WTC11 (cell line): Measurements from ENCODE around the gene OGDH. TPM values are rescaled to one million over a fixed set of nuclear protein-coding genes. Genes with fewer than 3 reads are reported as not detected.

Experiments used
- ATAC-seq: fragments of 200-7000 bp; cut with Tn5 transposase; 2 replicates; pipeline ENCODE4 v1.10.0; 2021; ENCODE audit warnings: mild to moderate bottlenecking, moderate library complexity
- CTCF ChIA-PET: fragments of 300-600 bp; sonication (Branson Sonifier 250); formaldehyde crosslinking; loops from one replicate; lab custom pipeline; 2021; ENCODE audit warnings: antibody characterized with exemption; lab: Charles Lee
- POLR2A ChIA-PET: fragments of 350-600 bp; sonication (Branson Sonifier 250); formaldehyde crosslinking; loops from one replicate; lab custom pipeline; 2021; ENCODE audit warnings: antibody characterized with exemption; lab: Charles Lee
- DNase-seq: peaks from one replicate; pipeline ENCODE4 v3.0.0; 2021; ENCODE audit warnings: low spot score
- H3K27ac Mint-ChIP-seq: 2 replicates; pipeline ENCODE4 v1.8.0; 2021; ENCODE audit warnings: mixed read lengths
- H3K27me3 Mint-ChIP-seq: 2 replicates; pipeline ENCODE4 v1.8.0; 2021; ENCODE audit warnings: low read depth, mild to moderate bottlenecking, moderate library complexity, mixed read lengths
- H3K36me3 Mint-ChIP-seq: 2 replicates; pipeline ENCODE4 v1.8.0; 2021; ENCODE audit warnings: mixed read lengths
- H3K4me1 Mint-ChIP-seq: 2 replicates; pipeline ENCODE4 v1.8.0; 2022; ENCODE audit warnings: mixed read lengths
- H3K4me3 Mint-ChIP-seq: 2 replicates; pipeline ENCODE4 v1.8.0; 2021; ENCODE audit warnings: mild to moderate bottlenecking, moderate library complexity, mixed read lengths
- H3K9me3 Mint-ChIP-seq: 2 replicates; pipeline ENCODE4 v1.8.0; 2021; ENCODE audit warnings: mixed read lengths
- ATF1 ChIP-seq: sonication (generic); formaldehyde crosslinking; IDR thresholded peaks from 2 replicates; pipeline ENCODE4 v1.8.1; 2023; ENCODE audit warnings: mild to moderate bottlenecking, moderate library complexity, missing genetic modification reagents
- CREB1 ChIP-seq: sonication (generic); formaldehyde crosslinking; IDR thresholded peaks from 2 replicates; pipeline ENCODE4 v1.8.0; 2023; ENCODE audit warnings: mild to moderate bottlenecking, missing genetic modification reagents
- CREM ChIP-seq: sonication (generic); formaldehyde crosslinking; IDR thresholded peaks from 2 replicates; pipeline ENCODE4 v1.8.1; 2022; ENCODE audit warnings: mild to moderate bottlenecking, missing genetic modification reagents, moderate library complexity
- ELF4 ChIP-seq: sonication (generic); formaldehyde crosslinking; IDR thresholded peaks from 2 replicates; pipeline ENCODE4 v1.8.1; 2022; ENCODE audit warnings: low read depth, mild to moderate bottlenecking, moderate library complexity, missing genetic modification reagents
- ETV6 ChIP-seq: sonication (generic); formaldehyde crosslinking; IDR thresholded peaks from 2 replicates; pipeline ENCODE4 v1.8.1; 2022; ENCODE audit warnings: mild to moderate bottlenecking, missing genetic modification reagents
- GTF2I ChIP-seq: fragments of 250-450 bp; sonication (Bioruptor Pico); conservative IDR thresholded peaks from 2 replicates; pipeline ENCODE4 v1.4.0; 2021; ENCODE audit warnings: mild to moderate bottlenecking
- MXD4 ChIP-seq: fragments of 250-450 bp; sonication (Bioruptor Pico); IDR thresholded peaks from 2 replicates; pipeline ENCODE4 v1.8.0; 2021; ENCODE audit warnings: mild to moderate bottlenecking, moderate library complexity, borderline replicate concordance
- MYBL2 ChIP-seq: sonication (generic); formaldehyde crosslinking; IDR thresholded peaks from 2 replicates; pipeline ENCODE4 v1.8.1; 2023; ENCODE audit warnings: mild to moderate bottlenecking, moderate library complexity, missing genetic modification reagents
- NR1H2 ChIP-seq: sonication (generic); formaldehyde crosslinking; IDR thresholded peaks from 2 replicates; pipeline ENCODE4 v1.9.0; 2021; ENCODE audit warnings: mild to moderate bottlenecking, moderate library complexity, missing genetic modification reagents
- SP1 ChIP-seq: sonication (generic); formaldehyde crosslinking; conservative IDR thresholded peaks from 2 replicates; pipeline ENCODE4 v1.8.1; 2022; ENCODE audit warnings: missing genetic modification reagents
- TEAD4 ChIP-seq: sonication (generic); formaldehyde crosslinking; IDR thresholded peaks from 2 replicates; pipeline ENCODE4 v1.8.0; 2022; ENCODE audit warnings: mild to moderate bottlenecking, missing genetic modification reagents
- ZNF219 ChIP-seq: sonication (generic); formaldehyde crosslinking; IDR thresholded peaks from 2 replicates; pipeline ENCODE4 v1.8.0; 2023; ENCODE audit warnings: missing genetic modification reagents, mild to moderate bottlenecking, borderline replicate concordance
- total RNA-seq: library from RNA; stranded (reverse); gene quantifications from 3 replicates; pipeline ENCODE4 v1.2.3, GENCODE V29; 2021
- TF ChIP-seq, protein P1 (sequence below): sonication (generic); formaldehyde crosslinking; IDR thresholded peaks from 2 replicates; pipeline ENCODE4 v1.8.0; 2022; ENCODE audit warnings: mild to moderate bottlenecking, missing genetic modification reagents
- TF ChIP-seq, protein P2 (sequence below): sonication (generic); formaldehyde crosslinking; IDR thresholded peaks from 2 replicates; pipeline ENCODE4 v1.8.0; 2022; ENCODE audit warnings: mild to moderate bottlenecking, missing genetic modification reagents
- TF ChIP-seq, protein P3 (sequence below): sonication (generic); formaldehyde crosslinking; IDR thresholded peaks from 2 replicates; pipeline ENCODE4 v1.8.0; 2023; ENCODE audit warnings: missing genetic modification reagents, mild to moderate bottlenecking, borderline replicate concordance
- TF ChIP-seq, protein P4 (sequence below): fragments of 250-450 bp; sonication (Bioruptor Pico); IDR thresholded peaks from 2 replicates; pipeline ENCODE4 v1.9.0; 2021; ENCODE audit warnings: mild to moderate bottlenecking

Gene OGDH
- total RNA-seq, 1 experiment from 2014 or later, result 79.6 TPM

DNA sequence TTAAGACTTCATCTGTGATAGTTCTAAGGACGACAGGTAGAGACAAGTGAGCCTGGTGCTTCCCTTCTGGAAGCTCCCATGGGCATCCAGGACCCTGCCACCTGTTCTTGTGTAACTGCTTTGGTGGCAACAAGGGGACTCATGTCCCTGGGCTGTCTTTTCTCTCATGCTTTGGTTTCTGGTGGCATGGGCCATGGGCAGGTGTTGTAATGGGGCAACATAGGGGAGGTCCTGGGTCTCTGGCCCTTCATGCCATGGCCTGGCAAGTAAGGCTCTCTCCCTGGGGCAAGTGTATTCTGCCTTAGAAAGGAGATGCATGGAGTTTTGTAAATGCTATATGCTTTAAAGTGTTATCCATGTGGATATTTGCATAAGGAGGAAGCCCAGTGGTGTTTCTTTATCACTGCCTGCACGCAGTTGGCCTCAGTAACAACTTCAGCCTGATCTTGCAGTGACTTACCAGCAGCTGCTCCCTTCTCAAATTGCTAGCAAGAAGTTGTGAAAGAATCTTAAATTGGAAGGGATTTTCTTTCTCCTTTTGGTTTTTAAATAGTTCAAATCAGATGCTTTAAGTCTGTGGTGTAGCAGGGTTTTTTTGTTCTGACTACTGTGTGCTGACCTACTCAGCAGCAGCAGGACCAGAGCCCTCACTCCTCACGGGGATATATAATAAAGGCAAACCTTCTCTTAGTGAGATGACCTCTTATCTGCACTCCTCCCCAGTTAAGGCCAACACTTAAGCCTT, 39.9 kb downstream of the OGDH start (continued):
- TF ChIP-seq, protein P1, sequence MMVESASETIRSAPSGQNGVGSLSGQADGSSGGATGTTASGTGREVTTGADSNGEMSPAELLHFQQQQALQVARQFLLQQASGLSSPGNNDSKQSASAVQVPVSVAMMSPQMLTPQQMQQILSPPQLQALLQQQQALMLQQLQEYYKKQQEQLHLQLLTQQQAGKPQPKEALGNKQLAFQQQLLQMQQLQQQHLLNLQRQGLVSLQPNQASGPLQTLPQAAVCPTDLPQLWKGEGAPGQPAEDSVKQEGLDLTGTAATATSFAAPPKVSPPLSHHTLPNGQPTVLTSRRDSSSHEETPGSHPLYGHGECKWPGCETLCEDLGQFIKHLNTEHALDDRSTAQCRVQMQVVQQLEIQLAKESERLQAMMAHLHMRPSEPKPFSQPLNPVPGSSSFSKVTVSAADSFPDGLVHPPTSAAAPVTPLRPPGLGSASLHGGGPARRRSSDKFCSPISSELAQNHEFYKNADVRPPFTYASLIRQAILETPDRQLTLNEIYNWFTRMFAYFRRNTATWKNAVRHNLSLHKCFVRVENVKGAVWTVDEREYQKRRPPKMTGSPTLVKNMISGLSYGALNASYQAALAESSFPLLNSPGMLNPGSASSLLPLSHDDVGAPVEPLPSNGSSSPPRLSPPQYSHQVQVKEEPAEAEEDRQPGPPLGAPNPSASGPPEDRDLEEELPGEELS, result no peak
- TF ChIP-seq, all 79 proteins: peak for 0

DNA sequence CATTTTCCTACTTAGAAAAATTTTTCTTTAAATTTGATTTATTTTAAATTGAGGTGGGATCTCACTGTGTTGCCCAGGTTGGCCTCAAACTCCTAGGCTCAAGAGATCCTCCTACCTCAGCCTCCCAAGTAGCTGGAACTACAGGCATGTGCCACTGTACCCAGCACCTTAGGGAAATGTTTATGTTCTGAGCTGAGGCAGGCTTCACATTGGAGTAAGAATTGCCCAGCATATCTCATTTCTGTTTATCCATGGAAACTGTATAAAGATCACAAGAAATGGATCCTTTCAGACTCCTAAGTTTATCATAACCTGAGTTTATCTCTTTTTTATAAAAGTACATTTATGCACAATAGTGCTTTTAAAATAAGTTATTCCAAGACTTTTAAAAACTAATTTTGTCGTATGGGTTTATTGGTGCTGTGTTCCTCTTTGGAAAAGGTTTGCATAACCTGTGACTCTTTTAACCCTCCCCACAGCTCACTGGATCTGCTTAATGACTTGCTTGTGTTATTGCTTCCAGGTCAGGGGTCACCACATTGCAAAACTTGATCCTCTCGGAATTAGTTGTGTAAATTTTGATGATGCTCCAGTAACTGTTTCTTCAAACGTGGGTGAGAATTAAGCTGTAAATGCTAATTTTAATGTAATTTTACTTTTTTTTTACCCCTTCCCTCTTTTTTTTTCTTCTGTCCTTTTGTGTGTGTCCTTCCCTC, 40.7 kb downstream of the OGDH start:
- ATAC-seq (no peak), DNase-seq (no peak)
- Mint-ChIP-seq H3K4me3 (no peak overlapping the region), H3K9me3 (no peaks in the 10 kb centered on the region), H3K27ac (no peak overlapping the region), H3K27me3 (no peaks in the 10 kb centered on the region), H3K36me3 (peaks cover 19% of the 10 kb centered on the region), H3K4me1 (no peaks in the 10 kb centered on the region)
- TF ChIP-seq TEAD4 (CRISPR knock-in tag) (no peak), CREB1 (no peak), NR1H2 (no peak), MYBL2 (CRISPR knock-in tag) (no peak), CREM (CRISPR knock-in tag) (no peak), ZNF219 (CRISPR knock-in tag) (no peak), ELF4 (no peak), GTF2I (CRISPR knock-in tag) (no peak), SP1 (CRISPR knock-in tag) (no peak), MXD4 (CRISPR knock-in tag) (no peak)
- TF ChIP-seq, protein P2, sequence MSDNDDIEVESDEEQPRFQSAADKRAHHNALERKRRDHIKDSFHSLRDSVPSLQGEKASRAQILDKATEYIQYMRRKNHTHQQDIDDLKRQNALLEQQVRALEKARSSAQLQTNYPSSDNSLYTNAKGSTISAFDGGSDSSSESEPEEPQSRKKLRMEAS (CRISPR knock-in tag), result no peak
- ChIA-PET POLR2A (no interaction called here), CTCF (no interaction called here)

DNA sequence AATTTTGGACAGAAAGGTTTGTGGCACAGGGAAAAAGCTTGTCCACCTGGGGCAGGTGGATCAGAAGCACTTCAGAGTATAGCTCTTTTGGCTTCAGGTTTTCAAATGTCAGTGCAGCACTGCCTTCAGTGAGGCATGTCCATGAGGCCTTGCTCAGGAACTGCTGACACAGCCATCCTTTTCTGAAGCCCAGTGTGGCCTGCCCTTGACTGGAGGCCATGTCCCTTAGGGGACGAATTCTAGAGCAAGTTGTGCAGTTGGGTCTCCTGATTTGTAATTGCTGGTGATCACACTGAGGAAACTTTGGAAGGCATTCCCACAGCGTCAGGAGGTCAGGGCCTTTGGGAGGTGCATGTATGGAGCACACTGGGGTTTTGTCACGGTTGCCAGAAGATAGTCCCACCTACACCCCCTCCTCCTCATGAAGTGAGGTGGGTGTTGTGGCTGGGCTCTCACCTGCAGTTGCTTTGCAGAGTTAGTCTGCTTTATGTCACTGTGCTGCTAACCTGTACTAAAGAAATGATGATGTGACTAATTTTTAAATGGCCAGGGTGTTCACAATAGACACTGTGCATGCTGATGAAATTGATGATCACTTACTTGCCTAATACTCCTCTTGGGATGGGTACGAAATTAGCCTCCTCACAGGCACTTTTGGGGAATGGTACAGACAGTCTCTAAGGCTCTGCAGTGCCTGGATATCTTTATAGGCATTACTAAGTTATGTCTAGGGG, 41.7 kb downstream of the OGDH start:
- CTCF ChIA-PET, result no interaction called here
- no peak for DNase-seq
- Mint-ChIP-seq H3K36me3 (peaks cover 19% of the 10 kb centered on the region), H3K4me1 (no peaks in the 10 kb centered on the region), H3K27me3 (no peaks in the 10 kb centered on the region), H3K9me3 (no peaks in the 10 kb centered on the region), H3K27ac (no peak overlapping the region), H3K4me3 (no peak overlapping the region)
- TF ChIP-seq ETV6 (CRISPR knock-in tag) (no peak), ATF1 (CRISPR knock-in tag) (no peak)
- TF ChIP-seq, protein P3, sequence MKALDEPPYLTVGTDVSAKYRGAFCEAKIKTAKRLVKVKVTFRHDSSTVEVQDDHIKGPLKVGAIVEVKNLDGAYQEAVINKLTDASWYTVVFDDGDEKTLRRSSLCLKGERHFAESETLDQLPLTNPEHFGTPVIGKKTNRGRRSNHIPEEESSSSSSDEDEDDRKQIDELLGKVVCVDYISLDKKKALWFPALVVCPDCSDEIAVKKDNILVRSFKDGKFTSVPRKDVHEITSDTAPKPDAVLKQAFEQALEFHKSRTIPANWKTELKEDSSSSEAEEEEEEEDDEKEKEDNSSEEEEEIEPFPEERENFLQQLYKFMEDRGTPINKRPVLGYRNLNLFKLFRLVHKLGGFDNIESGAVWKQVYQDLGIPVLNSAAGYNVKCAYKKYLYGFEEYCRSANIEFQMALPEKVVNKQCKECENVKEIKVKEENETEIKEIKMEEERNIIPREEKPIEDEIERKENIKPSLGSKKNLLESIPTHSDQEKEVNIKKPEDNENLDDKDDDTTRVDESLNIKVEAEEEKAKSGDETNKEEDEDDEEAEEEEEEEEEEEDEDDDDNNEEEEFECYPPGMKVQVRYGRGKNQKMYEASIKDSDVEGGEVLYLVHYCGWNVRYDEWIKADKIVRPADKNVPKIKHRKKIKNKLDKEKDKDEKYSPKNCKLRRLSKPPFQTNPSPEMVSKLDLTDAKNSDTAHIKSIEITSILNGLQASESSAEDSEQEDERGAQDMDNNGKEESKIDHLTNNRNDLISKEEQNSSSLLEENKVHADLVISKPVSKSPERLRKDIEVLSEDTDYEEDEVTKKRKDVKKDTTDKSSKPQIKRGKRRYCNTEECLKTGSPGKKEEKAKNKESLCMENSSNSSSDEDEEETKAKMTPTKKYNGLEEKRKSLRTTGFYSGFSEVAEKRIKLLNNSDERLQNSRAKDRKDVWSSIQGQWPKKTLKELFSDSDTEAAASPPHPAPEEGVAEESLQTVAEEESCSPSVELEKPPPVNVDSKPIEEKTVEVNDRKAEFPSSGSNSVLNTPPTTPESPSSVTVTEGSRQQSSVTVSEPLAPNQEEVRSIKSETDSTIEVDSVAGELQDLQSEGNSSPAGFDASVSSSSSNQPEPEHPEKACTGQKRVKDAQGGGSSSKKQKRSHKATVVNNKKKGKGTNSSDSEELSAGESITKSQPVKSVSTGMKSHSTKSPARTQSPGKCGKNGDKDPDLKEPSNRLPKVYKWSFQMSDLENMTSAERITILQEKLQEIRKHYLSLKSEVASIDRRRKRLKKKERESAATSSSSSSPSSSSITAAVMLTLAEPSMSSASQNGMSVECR, result no peak
- TF ChIP-seq, protein P4, sequence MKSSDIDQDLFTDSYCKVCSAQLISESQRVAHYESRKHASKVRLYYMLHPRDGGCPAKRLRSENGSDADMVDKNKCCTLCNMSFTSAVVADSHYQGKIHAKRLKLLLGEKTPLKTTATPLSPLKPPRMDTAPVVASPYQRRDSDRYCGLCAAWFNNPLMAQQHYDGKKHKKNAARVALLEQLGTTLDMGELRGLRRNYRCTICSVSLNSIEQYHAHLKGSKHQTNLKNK (CRISPR knock-in tag), result no peak
- POLR2A ChIA-PET, result no interaction called here
- no peak for ATAC-seq
